Measurements from ENCODE around the gene TBRG4.

- TF ChIP-seq CTCF (conservative IDR thresholded peaks at IDR 0.05; ENCODE audit: low read length) (no peak; the same call in 1 of the 2 replicates), EZH2phosphoT487 (IDR thresholded peaks at IDR 0.05; ENCODE audit: borderline replicate concordance) (no peak)
Measured at GRCh38 chr7:45073031-45073785, 38.3 kb downstream of the TBRG4 start.

All from Loucy (cell line).